Right kidney (tissue), 9 donors: ENCODE data around the gene SPPL3.
"Not testable (repeated sequence)": the region's sequence is repeated elsewhere in the genome, so short reads cannot be mapped to it uniquely, and the experiment has no call there.

Experiments
- DNase-seq: peaks from one replicate; pipeline ENCODE4 v3.0.0-alpha.2; 2016
- long read RNA-seq, 8 donors: transcript quantifications; one replicate each; lab custom pipeline, GENCODE V29; 2026

The SPPL3 gene
- long read RNA-seq, donor 1, full-length matches to known transcripts: 18 of 18 reads
- long read RNA-seq, donor 1, partial matches to known transcripts: 0 of 18 reads
- long read RNA-seq, donor 1, other reads (novel, unspliced or antisense): 0 of 18 reads
- long read RNA-seq, donor 2, full-length matches to known transcripts: 13 of 13 reads
- long read RNA-seq, donor 2, partial matches to known transcripts: 0 of 13 reads
- long read RNA-seq, donor 2, other reads (novel, unspliced or antisense): 0 of 13 reads
- long read RNA-seq, donor 3, full-length matches to known transcripts: 8 of 8 reads
- long read RNA-seq, donor 3, partial matches to known transcripts: 0 of 8 reads
- long read RNA-seq, donor 3, other reads (novel, unspliced or antisense): 0 of 8 reads
- long read RNA-seq, donor 4, full-length matches to known transcripts: 14 of 14 reads
- long read RNA-seq, donor 4, partial matches to known transcripts: 0 of 14 reads
- long read RNA-seq, donor 4, other reads (novel, unspliced or antisense): 0 of 14 reads
- long read RNA-seq, donor 5, full-length matches to known transcripts: 15 of 27 reads
- long read RNA-seq, donor 5, partial matches to known transcripts: 12 of 27 reads
- long read RNA-seq, donor 5, other reads (novel, unspliced or antisense): 0 of 27 reads
- long read RNA-seq, donor 6, full-length matches to known transcripts: 21 of 26 reads
- long read RNA-seq, donor 6, partial matches to known transcripts: 5 of 26 reads
- long read RNA-seq, donor 6, other reads (novel, unspliced or antisense): 0 of 26 reads
- long read RNA-seq, donor 7, full-length matches to known transcripts: 24 of 42 reads
- long read RNA-seq, donor 7, partial matches to known transcripts: 18 of 42 reads
- long read RNA-seq, donor 7, other reads (novel, unspliced or antisense): 0 of 42 reads
- long read RNA-seq, donor 8, full-length matches to known transcripts: 10 of 10 reads
- long read RNA-seq, donor 8, partial matches to known transcripts: 0 of 10 reads
- long read RNA-seq, donor 8, other reads (novel, unspliced or antisense): 0 of 10 reads

DNA sequence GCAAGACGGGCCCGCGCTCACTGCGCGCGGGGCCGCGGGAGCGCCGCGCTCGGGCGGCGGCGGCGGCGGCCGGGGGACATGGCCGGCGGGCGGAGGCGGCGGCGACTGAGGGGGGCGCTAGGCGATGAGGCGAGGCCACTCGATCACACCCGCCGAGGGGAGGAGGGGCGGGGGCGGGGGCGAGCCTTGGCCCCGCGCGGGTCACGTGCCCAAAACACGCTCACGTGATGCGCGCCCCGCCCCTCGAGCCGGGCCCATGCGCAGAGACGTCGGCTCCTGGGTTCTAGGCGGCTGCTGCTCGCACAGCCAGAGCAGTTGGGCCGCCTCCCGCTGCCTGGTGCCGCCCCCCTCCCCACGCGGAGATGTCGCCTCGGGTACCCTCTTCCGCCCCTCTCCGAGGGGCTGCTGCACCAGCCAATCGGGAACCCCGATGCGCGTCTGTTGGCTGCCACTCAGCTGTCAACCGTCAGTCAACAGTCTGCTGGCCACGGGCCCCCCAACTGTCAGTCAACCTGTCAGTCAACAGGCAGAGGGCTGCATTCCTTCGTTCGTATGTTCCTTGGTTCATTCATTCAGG lies at the start of gene SPPL3:
Gene SPPL3, minus strand, starts transcription at position 162 of the 577 bp plus-strand sequence. CDS start 491 bp downstream, outside the sequence.
- peak; percentile 84 for DNase-seq

DNA sequence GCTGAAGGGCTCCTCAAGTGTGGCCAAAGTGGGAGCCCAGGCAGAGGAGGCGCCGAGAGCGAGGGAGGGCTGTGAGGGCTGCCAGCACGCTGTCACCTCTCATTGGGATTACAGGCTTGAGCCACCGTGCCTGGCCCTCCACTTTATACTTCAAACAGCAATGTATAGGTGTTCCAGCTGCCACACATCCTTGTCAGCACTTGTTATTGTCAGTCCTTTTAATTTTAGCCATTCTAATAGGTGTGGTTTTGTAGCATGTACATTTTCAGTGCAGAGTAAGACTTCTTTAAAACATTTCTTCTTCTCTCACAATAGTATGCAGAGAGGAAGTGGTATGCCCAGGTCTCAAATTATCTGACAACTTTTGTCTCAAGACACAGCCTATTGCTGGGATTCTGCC lies 46.6 kb upstream of the SPPL3 start:
- no peak for DNase-seq

DNA sequence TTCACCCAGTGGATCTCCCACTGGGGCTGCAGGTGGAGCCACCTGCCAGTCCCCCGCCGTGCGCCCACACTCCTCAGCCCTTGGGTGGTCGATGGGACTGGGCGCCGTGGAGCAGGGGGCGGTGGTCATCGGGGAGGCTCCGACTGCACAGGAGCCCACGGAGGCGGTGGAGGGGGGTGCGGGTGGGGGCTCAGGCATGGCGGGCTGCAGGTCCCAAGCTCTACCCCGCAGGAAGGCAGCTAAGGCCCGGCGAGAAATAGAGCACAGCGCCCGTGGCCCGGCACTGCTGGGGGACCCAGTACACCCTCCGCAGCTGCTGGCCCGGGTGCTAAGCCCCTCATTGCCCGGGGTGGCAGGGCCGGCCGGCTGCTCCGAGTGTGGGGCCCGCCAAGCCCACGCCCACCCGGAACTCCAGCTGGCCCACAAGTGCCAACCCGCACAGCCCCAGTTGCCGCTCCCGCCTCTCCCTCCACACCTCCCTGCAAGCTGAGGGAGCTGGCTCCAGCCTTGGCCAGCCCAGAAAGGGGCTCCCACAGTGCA lies 46.2 kb upstream of the SPPL3 start:
- DNase-seq: not testable (repeated sequence)

DNA sequence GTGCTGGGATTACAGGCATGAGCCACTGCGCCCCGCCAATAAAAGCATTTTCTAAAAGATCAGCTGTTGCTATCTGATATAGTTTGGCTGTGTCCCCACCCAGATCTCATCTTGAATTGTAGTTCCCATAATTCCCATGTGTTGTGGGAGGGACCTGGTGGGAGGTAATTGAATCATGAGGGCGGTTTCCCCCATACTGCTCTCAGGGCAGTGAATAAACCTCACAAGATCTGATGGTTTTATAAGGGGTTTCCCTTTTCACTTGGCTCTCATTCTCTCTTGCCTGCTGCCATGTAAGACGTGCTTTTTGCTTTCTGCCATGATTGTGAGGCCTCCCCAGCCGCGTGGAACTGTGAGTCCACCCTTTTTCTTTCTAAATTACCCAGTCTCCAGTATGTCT lies 41.4 kb upstream of the SPPL3 start:
- DNase-seq: not testable (repeated sequence)

DNA sequence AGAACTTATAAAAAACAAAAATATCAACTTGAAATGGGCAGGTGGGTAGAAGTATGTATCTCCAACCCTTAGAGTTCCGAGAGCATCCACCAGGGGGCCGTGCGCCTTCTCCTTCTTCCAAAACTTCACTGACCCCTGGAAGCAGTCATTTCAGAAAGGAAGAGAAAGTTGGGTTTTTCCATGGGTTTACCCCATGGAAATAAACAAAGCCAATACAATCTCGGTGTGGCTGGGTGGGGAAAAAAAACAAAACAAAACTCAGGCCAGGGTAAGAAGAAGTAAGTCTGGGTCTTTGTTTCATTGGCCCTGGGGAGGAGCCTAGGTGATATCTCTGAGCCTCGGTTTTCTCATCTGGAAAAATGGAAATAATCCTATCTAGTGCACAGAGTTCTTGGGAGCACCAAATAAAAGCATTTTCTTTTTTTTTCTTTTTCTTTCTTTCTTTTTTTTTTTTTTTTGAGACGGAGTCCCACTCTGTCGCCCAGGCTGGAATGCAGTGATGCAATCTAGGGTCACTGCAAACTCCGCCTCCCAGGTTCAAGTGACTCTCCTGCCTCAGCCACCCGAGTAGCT lies 40.6 kb upstream of the SPPL3 start:
- DNase-seq: no peak

DNA sequence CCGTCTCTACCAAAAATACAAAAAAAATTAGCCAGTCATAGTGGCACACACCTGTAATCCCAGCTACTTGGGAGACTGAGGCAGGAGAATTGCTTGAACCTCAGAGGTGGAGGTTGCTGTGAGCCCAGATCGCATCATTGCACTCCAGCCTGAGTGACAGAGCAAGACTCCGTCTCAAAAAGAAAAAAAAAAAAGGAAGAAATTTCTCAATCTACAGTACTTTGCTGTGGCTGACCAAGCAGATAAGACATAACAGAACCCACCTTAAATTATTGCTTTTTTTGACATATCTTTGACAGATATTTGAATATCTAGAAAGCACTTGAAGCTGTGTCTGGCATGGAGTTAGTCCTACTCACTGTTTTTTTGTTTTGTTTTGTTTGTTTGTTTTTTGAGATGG lies 39.3 kb upstream of the SPPL3 start:
- DNase-seq: no peak

- DNase-seq: no peak
These were observed 37.8 kb upstream of the SPPL3 start for GRCh38 chr12:120941846-120942405.

DNA sequence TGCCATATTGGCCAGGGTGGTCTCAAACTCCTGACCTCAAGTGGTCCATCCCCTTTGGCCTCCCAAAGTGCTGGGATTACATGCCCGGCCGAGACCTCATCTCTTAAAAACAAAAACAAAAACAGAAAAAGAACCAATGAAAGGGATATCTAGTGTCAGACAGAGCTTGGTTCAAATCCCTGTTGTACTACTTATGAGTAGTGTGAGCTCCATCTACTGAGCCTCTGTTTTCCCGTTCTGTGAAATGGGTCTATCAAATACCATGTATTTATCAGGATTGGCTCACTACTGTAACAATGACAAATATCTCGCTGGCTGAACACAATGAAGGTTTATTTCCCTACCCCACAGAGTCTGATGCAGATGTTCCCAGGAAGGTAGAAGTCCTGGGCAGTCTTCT lies 37.3 kb upstream of the SPPL3 start:
- no peak for DNase-seq

- DNase-seq: no peak
These were observed 36.6 kb upstream of the SPPL3 start for GRCh38 chr12:120940799-120941198.

DNA sequence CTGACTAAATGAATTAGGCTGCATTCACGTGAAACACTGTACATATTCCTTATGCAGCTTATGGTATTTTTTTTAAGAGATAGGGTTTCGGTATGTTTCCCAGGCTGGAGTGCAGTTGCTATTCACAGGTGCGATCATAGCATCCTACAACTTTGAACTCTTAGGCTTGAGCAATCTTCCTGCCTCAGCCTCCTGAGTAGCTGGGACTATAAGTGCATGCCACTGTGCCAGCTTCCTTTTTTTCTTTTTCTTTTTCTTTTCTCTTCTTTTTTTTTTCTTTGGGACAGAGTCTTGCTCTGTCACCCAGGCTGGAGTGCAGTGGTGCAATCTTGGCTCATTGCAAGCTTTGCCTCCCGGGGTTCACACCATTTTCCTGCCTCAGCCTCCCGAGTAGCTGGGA lies 35.8 kb upstream of the SPPL3 start:
- DNase-seq: no peak

GRCh38 chr12:120939523-120939922 lies 35.4 kb upstream of the SPPL3 start:
- no peak for DNase-seq

GRCh38 chr12:120938496-120938895 lies 34.3 kb upstream of the SPPL3 start:
- no peak for DNase-seq

DNA sequence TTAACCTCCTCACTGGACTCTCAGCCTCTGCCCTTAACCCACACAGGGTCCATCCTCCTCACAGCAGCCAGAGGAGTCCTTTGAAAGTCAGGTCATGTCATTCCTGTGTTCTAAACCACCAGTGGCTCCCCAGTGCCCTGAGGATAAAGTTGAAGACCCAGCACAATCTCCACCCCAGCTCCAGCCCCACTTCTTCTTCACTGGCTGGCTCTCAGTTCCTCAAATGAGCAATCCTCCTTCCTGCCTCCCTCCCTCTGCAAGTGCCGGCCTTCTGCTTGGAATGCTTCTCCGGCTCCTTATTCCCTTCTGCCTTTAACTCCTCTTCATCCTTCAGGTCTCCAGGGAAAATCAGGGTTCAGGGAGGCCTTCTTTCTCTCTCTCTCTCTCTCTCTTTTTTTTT lies 32.0 kb upstream of the SPPL3 start:
- DNase-seq: no peak

GRCh38 chr12:120933786-120934185 lies 29.6 kb upstream of the SPPL3 start:
- DNase-seq: no peak

DNA sequence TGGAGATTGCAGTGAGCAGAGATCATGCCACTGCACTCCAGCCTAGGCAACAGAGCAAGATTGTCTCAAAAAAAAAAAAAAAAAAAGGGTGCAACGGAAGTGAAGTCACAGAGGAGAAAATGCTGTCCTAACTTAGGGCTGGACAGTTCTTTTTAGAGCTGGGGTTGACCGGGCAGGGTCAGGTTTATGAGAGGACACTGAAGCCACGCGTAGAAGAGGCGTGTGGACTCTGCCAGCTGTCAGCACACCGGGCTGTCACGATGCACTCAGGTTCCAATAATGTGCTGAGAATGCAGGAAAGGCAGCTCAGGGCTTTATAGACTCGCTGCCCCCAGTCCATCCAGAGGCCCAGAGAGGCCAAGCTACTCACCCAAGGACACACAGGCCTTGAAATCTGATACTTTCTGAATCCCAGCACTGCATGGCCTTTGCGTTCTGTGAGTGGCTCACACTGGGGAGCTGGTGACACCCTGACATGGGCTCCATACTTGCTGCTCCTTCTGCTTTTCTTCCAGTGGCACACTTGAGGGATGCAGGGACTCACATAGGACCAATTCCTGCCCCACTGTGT lies 28.9 kb upstream of the SPPL3 start:
- no peak for DNase-seq

- DNase-seq: no peak
These were observed 27.9 kb upstream of the SPPL3 start for GRCh38 chr12:120932058-120932457.

- no peak for DNase-seq
These were observed 25.9 kb upstream of the SPPL3 start for GRCh38 chr12:120930032-120930431.

GRCh38 chr12:120928864-120929652 lies 24.9 kb upstream of the SPPL3 start:
- DNase-seq: peak; percentile 34

- DNase-seq: no peak
These were observed 21.8 kb upstream of the SPPL3 start for GRCh38 chr12:120925740-120926563.

- DNase-seq: no peak
These were observed 18.1 kb upstream of the SPPL3 start for GRCh38 chr12:120922279-120922678.
